Ishikawa (cell line): ENCODE data around the gene TVP23C.

Source experiments
- CREB1 ChIP-seq: IDR thresholded peaks from 2 replicates; pipeline ENCODE4 v1.6.1; 2012; ENCODE audit warnings: low read depth
- EP300 ChIP-seq: IDR thresholded peaks from 2 replicates; pipeline ENCODE4 v1.6.1; 2012; ENCODE audit warnings: borderline replicate concordance
- FOXM1 ChIP-seq: IDR thresholded peaks from 2 replicates; pipeline ENCODE4 v1.6.1; 2012; ENCODE audit warnings: low read depth, borderline replicate concordance
- MAX ChIP-seq: IDR thresholded peaks from 2 replicates; pipeline ENCODE4 v1.6.1; 2012
- RAD21 ChIP-seq: IDR thresholded peaks from 2 replicates; pipeline ENCODE4 v1.6.1; 2012; ENCODE audit warnings: low read depth
- REST ChIP-seq: IDR thresholded peaks from 2 replicates; pipeline ENCODE4 v1.6.1; 2012; ENCODE audit warnings: low read depth, mild to moderate bottlenecking
- TAF1 ChIP-seq: IDR thresholded peaks from 2 replicates; pipeline ENCODE4 v1.6.1; 2012; ENCODE audit warnings: low read depth, mild to moderate bottlenecking
- TCF12 ChIP-seq: IDR thresholded peaks from 2 replicates; pipeline ENCODE4 v1.6.1; 2012; ENCODE audit warnings: low read depth
- YY1 ChIP-seq: IDR thresholded peaks from 2 replicates; pipeline ENCODE4 v1.6.1; 2012; ENCODE audit warnings: low read depth

- no peak for TF ChIP-seq TAF1
- no peak for TF ChIP-seq RAD21
- no peak for TF ChIP-seq MAX
- no peak for TF ChIP-seq EP300
- no peak for TF ChIP-seq FOXM1
- no peak for TF ChIP-seq TCF12
- no peak for TF ChIP-seq REST
- TF ChIP-seq CREB1: no peak
- TF ChIP-seq YY1: no peak
These were observed 83.6 kb downstream of the TVP23C start for GRCh38 chr17:15479703-15480102.
